CD14-positive monocyte (primary cell): ENCODE data around the gene STK32A. TPM values are rescaled to one million over a fixed set of nuclear protein-coding genes. Genes with fewer than 3 reads are reported as not detected.

Experiments used
- DNase-seq, 3 donors: peaks; one replicate each; pipeline ENCODE4 v3.0.0-alpha.2; 2011 to 2022
- H2AFZ ChIP-seq: 2 replicates; pipeline ENCODE4 v1.6.0; 2012; ENCODE audit warnings: mild to moderate bottlenecking, low read depth, low read length, inconsistent platforms; ENCODE audit not compliant: insufficient read depth, poor library complexity, severe bottlenecking
- H3K27ac ChIP-seq, 2 donors: 1 replicate in 1 of 2; 2 replicates in 1 of 2; pipeline ENCODE4 v1.5.1; 2012 to 2013; ENCODE audit warnings: low read length in 2 of 2, control low read depth in 1 of 2, inconsistent platforms in 1 of 2, low read depth in 1 of 2, mild to moderate bottlenecking in 1 of 2
- H3K27me3 ChIP-seq, 2 donors: one replicate each; pipeline versions ENCODE4 v1.6.0 to v1.6.1; 2011 to 2013; ENCODE audit warnings: low read length in 2 of 2; ENCODE audit not compliant: control insufficient read depth in 2 of 2, insufficient read depth in 2 of 2
- H3K36me3 ChIP-seq, 2 donors: replicated peaks in 1 of 2; 1 replicate in 1 of 2; 2 replicates in 1 of 2; pipeline versions ENCODE4 v1.5.1 to v1.6.1; 2012 to 2013; ENCODE audit warnings: low read length in 2 of 2, control low read depth in 1 of 2, inconsistent platforms in 1 of 2, mild to moderate bottlenecking in 1 of 2; ENCODE audit not compliant: insufficient read depth in 2 of 2, control insufficient read depth in 1 of 2
- H3K4me1 ChIP-seq, 2 donors: 1 replicate in 1 of 2; 2 replicates in 1 of 2; pipeline versions ENCODE4 v1.5.1 to v1.6.1; 2012 to 2013; ENCODE audit warnings: low read length in 2 of 2, control low read depth in 1 of 2, inconsistent platforms in 1 of 2, mild to moderate bottlenecking in 1 of 2, moderate library complexity in 1 of 2; ENCODE audit not compliant: insufficient read depth in 2 of 2, control insufficient read depth in 1 of 2
- H3K4me2 ChIP-seq: replicated peaks from 2 replicates; pipeline ENCODE3; 2012; ENCODE audit warnings: low read length, moderate library complexity, mild to moderate bottlenecking; ENCODE audit not compliant: poor library complexity, severe bottlenecking; ENCODE audit errors: extremely low read depth
- H3K4me3 ChIP-seq, 3 experiments: fragments of 200-600 bp in 1 of 3; sonication (generic) in 1 of 3; replicated peaks in 1 of 3; 1 replicate in 2 of 3; 2 replicates in 1 of 3; pipeline ENCODE4 v1.5.1; 2011 to 2013; ENCODE audit warnings: low read length in 3 of 3, mild to moderate bottlenecking in 3 of 3, control low read depth in 2 of 3, low read depth in 2 of 3, inconsistent platforms in 1 of 3, moderate library complexity in 1 of 3
- H3K79me2 ChIP-seq: 2 replicates; pipeline ENCODE4 v1.6.0; 2012; ENCODE audit warnings: mild to moderate bottlenecking, control low read depth, inconsistent platforms, low read length, moderate library complexity; ENCODE audit not compliant: insufficient read depth
- H3K9ac ChIP-seq: 2 replicates; pipeline ENCODE4 v1.6.0; 2017; ENCODE audit warnings: low read length, mild to moderate bottlenecking; ENCODE audit not compliant: insufficient read depth, poor library complexity, severe bottlenecking
- H3K9me3 ChIP-seq, 2 donors: replicated peaks in 1 of 2; 1 replicate in 1 of 2; 2 replicates in 1 of 2; pipeline versions ENCODE4 v1.5.1 to v1.6.1; 2012 to 2013; ENCODE audit warnings: low read length in 2 of 2, control low read depth in 1 of 2; ENCODE audit not compliant: control insufficient read depth in 1 of 2, insufficient read depth in 1 of 2
- H4K20me1 ChIP-seq: 2 replicates; pipeline ENCODE4 v1.6.0; 2012; ENCODE audit warnings: mild to moderate bottlenecking, low read length, control low read depth, moderate library complexity; ENCODE audit not compliant: insufficient read depth
- H3K27ac Mint-ChIP-seq, 7 donors: one replicate each; pipeline ENCODE4 v1.8.0; 2020; ENCODE audit warnings: mild to moderate bottlenecking in 7 of 7, mixed read lengths in 7 of 7, moderate library complexity in 6 of 7, inconsistent platforms in 2 of 7
- H3K27me3 Mint-ChIP-seq, 3 donors: one replicate each; pipeline ENCODE4 v1.8.0; 2021 to 2022; ENCODE audit warnings: low read depth in 3 of 3, mild to moderate bottlenecking in 3 of 3, mixed read lengths in 3 of 3, moderate library complexity in 3 of 3, inconsistent platforms in 1 of 3
- H3K36me3 Mint-ChIP-seq, 2 donors: one replicate each; pipeline ENCODE4 v1.8.0; 2020; ENCODE audit warnings: mixed read lengths in 2 of 2, inconsistent platforms in 1 of 2, mild to moderate bottlenecking in 1 of 2
- H3K4me1 Mint-ChIP-seq: one replicate; pipeline ENCODE4 v1.8.0; 2020; ENCODE audit warnings: mild to moderate bottlenecking, mixed read lengths
- H3K4me3 Mint-ChIP-seq, 2 donors: one replicate each; pipeline ENCODE4 v1.8.0; 2020; ENCODE audit warnings: mild to moderate bottlenecking in 2 of 2, mixed read lengths in 2 of 2, moderate library complexity in 1 of 2
- H3K9me3 Mint-ChIP-seq, 7 donors: one replicate each; pipeline ENCODE4 v1.8.0; 2020 to 2022; ENCODE audit warnings: mixed read lengths in 7 of 7, mild to moderate bottlenecking in 6 of 7, moderate library complexity in 6 of 7, inconsistent platforms in 2 of 7
- WGBS: methylation state at CpG from one replicate; pipeline ENCODE4 v1.1.5; 2013; ENCODE audit warnings: missing lambda C conversion rate; ENCODE audit not compliant: insufficient coverage; 5-methylcytosine and 5-hydroxymethylcytosine counted together
- intact Hi-C, 2 donors: fragments of 100-400 bp; cut with micrococcal nuclease; formaldehyde crosslinking; loops; one replicate each; pipeline versions ENCODE4 v1.15.0 to v1.15.1; 2023
- polyA minus RNA-seq: library from RNA; depleted of rRNA, polyadenylated mRNA; stranded (reverse); fragments of >200 nt; gene quantifications from 2 replicates; pipeline ENCODE4 v1.2.3, GENCODE V29; 2012
- polyA plus RNA-seq, 3 donors: library from polyadenylated mRNA; depleted of rRNA in 1 of 3; unstranded in 2 of 3; stranded (reverse) in 1 of 3; fragments of 300-500 nt in 2 of 3; fragments of >200 nt in 1 of 3; fragmentation: Illumina TruSeq in 2 of 3; gene quantifications; 1 replicate in 2 of 3; 2 replicates in 1 of 3; pipeline ENCODE4 v1.2.3, GENCODE V29; 2012 to 2021
- total RNA-seq, 12 experiments: library from RNA in 1 of 12; stranded (reverse) in 1 of 12; fragments of 120-200 nt in 1 of 12; gene quantifications; one replicate each; pipeline ENCODE4 v1.2.4 and lab custom pipeline; 2013 to 2026; ENCODE audit warnings: mixed read lengths in 6 of 12, inconsistent platforms in 1 of 12
- TF ChIP-seq, protein P1 (sequence below): fragments of 200-600 bp; IDR thresholded peaks from one replicate; pipeline ENCODE4 v1.8.0; 2022; ENCODE audit warnings: antibody characterized with exemption, mild to moderate bottlenecking

STK32A gene
- total RNA-seq (2013) = not detected
- polyA plus RNA-seq (not detected), polyA minus RNA-seq (not detected in 2 replicates), total RNA-seq (lab: John Stamatoyannopoulos, UW) (0 to 3.3 (median 0.08) reads per million in 11 experiments)

DNA sequence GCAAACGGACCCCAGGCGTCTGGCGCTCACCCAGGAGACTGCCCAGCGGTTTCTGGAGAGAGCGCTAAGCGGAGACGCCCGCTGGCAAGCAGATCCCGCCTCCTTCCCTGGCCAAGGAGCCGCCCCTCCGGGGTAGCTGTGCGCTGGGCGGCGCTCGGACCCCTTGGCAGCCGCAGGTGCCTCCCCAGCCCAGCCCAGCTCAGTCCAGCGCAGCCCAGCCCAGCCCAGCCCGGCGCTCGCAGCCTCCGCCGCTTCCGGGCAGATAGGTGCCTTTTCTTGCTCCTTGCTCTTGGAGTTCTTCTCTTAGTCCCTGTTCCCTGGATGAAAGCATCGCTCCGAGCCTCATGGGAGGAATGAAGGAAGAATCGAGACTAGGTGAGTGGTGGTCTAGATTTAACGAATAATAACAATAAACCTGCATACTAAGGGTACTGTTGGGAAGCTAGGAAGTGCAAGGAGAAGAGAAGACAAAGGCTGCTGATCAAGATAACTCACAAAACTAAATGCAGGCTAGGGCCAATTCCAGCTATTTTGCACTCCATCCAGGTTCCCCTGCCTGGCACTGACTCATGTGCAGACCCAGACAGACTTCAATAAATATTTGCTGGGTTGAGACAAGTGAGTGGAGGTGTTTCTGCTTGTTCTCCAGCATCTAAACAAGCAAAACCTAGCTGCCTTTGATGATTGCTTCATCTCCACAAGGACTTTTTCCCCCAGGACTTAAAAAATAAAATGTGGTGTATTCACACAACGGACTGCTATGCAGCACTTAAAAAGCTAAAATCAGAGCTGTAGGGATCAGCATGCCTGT is at the start of gene STK32A:
STK32A (plus strand) TSS at position 202 of the 811 bp plus-strand sequence. CDS start 4,609 bp downstream, outside the sequence.
- TF ChIP-seq, protein P1, sequence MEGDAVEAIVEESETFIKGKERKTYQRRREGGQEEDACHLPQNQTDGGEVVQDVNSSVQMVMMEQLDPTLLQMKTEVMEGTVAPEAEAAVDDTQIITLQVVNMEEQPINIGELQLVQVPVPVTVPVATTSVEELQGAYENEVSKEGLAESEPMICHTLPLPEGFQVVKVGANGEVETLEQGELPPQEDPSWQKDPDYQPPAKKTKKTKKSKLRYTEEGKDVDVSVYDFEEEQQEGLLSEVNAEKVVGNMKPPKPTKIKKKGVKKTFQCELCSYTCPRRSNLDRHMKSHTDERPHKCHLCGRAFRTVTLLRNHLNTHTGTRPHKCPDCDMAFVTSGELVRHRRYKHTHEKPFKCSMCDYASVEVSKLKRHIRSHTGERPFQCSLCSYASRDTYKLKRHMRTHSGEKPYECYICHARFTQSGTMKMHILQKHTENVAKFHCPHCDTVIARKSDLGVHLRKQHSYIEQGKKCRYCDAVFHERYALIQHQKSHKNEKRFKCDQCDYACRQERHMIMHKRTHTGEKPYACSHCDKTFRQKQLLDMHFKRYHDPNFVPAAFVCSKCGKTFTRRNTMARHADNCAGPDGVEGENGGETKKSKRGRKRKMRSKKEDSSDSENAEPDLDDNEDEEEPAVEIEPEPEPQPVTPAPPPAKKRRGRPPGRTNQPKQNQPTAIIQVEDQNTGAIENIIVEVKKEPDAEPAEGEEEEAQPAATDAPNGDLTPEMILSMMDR = no peak
- peak within 1 kb of the TSS; percentile 39 for H3K4me2 ChIP-seq
- H3K27ac Mint-ChIP-seq = no peak within 1 kb of the TSS
- H3K4me3 ChIP-seq = peak within 1 kb of the TSS in 1 of 3 experiments; percentile 32
- peaks cover 31 to 53% (median 36%) of the 10 kb centered on the region in 3 donors for H3K27me3 Mint-ChIP-seq
- no peaks in the 10 kb centered on the region for H3K4me1 ChIP-seq
- H3K9me3 Mint-ChIP-seq = peaks cover 0 to 3% (median 0%) of the 10 kb centered on the region in 7 donors
- no peak within 1 kb of the TSS for H3K27ac ChIP-seq
- H3K36me3 Mint-ChIP-seq = no peaks in the 10 kb centered on the region
- H3K4me1 Mint-ChIP-seq = peaks cover 4% of the 10 kb centered on the region
- H3K9ac ChIP-seq = no peak within 1 kb of the TSS
- no peak within 1 kb of the TSS for H2AFZ ChIP-seq
- under 1% methylated on average over 16 of the region's 28 CpGs for WGBS
- no peaks in the 10 kb centered on the region for H3K36me3 ChIP-seq
- H4K20me1 ChIP-seq = no peaks in the 10 kb centered on the region
- intact Hi-C loops = no loop called here
- no peaks in the 10 kb centered on the region for H3K79me2 ChIP-seq
- no peak for DNase-seq
- H3K4me3 Mint-ChIP-seq = peak within 1 kb of the TSS in 1 of 2 donors; percentile 77
- peaks cover 42 to 57% of the 10 kb centered on the region in 2 donors for H3K27me3 ChIP-seq
- H3K9me3 ChIP-seq = peaks cover 0 to 11% of the 10 kb centered on the region in 2 donors

DNA sequence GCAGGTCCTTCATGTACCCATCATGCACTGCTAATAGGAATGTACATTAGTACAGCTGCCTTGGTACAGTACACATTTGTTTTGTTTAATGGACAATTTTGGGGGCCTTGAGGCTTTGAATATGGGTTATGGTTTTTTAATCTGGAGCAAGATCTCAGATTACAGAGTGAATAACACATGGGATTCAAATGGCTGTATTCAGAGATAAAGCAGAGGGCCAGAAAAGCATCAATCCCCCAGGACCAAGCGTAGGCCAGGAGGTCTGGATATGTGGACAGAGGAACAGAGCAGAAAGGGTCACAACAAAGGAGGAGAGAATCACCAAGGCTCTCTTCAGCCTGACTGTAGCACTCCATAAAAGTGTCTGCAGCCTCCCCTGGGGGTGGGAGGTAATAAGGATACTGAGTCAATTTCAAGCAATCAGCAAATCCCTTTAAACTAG is 47.7 kb upstream of the STK32A start:
- H3K9ac ChIP-seq = no peak overlapping the region
- H3K36me3 Mint-ChIP-seq = no peaks in the 10 kb centered on the region
- H3K4me1 ChIP-seq = no peaks in the 10 kb centered on the region
- H3K9me3 Mint-ChIP-seq = peaks cover 0 to 4% (median 0%) of the 10 kb centered on the region in 7 donors
- H3K27me3 ChIP-seq = no peaks in the 10 kb centered on the region
- no peak overlapping the region for H3K27ac Mint-ChIP-seq
- H3K4me1 Mint-ChIP-seq = peaks cover 7% of the 10 kb centered on the region
- no peaks in the 10 kb centered on the region for H3K36me3 ChIP-seq
- no peak overlapping the region for H3K27ac ChIP-seq
- TF ChIP-seq, protein P1 = no peak
- no peak overlapping the region for H2AFZ ChIP-seq
- no CpG with 5 or more reads among the region's 1 CpG for WGBS
- H3K27me3 Mint-ChIP-seq = peaks cover 1 to 7% (median 2%) of the 10 kb centered on the region in 3 donors
- H4K20me1 ChIP-seq = no peaks in the 10 kb centered on the region
- H3K79me2 ChIP-seq = no peaks in the 10 kb centered on the region
- no peak overlapping the region for H3K4me2 ChIP-seq
- DNase-seq = no peak
- intact Hi-C loops = no loop called here
- H3K9me3 ChIP-seq = no peaks in the 10 kb centered on the region
- H3K4me3 Mint-ChIP-seq = no peak overlapping the region
- H3K4me3 ChIP-seq = no peak overlapping the region
